Tibial artery (tissue), 4 donors: ENCODE measurements around the gene BABAM1.
A peak's percentile ranks its signal among the peaks of the same experiment; 100 is the strongest.

Experiments used
- DNase-seq, 2 donors: peaks; one replicate each; pipeline ENCODE4 v3.0.0-alpha.2; 2019
- H3K27ac ChIP-seq, 2 donors: fragments of 200-600 bp; sonication (generic) in 1 of 2; 1 replicate in 1 of 2; 2 replicates in 1 of 2; pipeline ENCODE4 v1.5.1; 2018 to 2019; ENCODE audit warnings: mild to moderate bottlenecking in 1 of 2
- H3K27me3 ChIP-seq, 2 donors: fragments of 200-600 bp; sonication (generic) in 1 of 2; one replicate each; pipeline versions ENCODE4 v1.5.1 to v1.6.0; 2016 to 2019
- H3K36me3 ChIP-seq, 3 donors: fragments of 200-600 bp; sonication (generic) in 2 of 3; one replicate each; pipeline ENCODE4 v1.5.1; 2016 to 2019; ENCODE audit warnings: mild to moderate bottlenecking in 2 of 3
- H3K4me1 ChIP-seq, 4 donors: fragments of 200-600 bp; sonication (generic) in 2 of 4; 1 replicate in 3 of 4; 2 replicates in 1 of 4; pipeline ENCODE4 v1.5.1; 2016 to 2019
- H3K4me3 ChIP-seq, 2 donors: fragments of 200-600 bp; sonication (generic) in 1 of 2; 1 replicate in 1 of 2; 2 replicates in 1 of 2; pipeline ENCODE4 v1.5.1; 2018 to 2019; ENCODE audit warnings: mild to moderate bottlenecking in 2 of 2
- H3K9me3 ChIP-seq, 3 donors: fragments of 200-600 bp; sonication (generic) in 1 of 3; one replicate each; pipeline ENCODE4 v1.5.1; 2016 to 2019
- intact Hi-C: fragments of 100-400 bp; cut with DNase I; formaldehyde crosslinking; loops from one replicate; pipeline ENCODE4 v1.15.0; 2023; ENCODE audit warnings: low total_unique reads
- TF ChIP-seq, protein P1 (sequence below), 2 experiments: fragments of 200-600 bp in 1 of 2; fragments of 450-650 bp in 1 of 2; IDR thresholded peaks; one replicate each; pipeline ENCODE4 v1.5.1; 2017 to 2019; ENCODE audit warnings: antibody characterized with exemption in 2 of 2, mild to moderate bottlenecking in 1 of 2, moderate library complexity in 1 of 2

BABAM1 gene

DNA sequence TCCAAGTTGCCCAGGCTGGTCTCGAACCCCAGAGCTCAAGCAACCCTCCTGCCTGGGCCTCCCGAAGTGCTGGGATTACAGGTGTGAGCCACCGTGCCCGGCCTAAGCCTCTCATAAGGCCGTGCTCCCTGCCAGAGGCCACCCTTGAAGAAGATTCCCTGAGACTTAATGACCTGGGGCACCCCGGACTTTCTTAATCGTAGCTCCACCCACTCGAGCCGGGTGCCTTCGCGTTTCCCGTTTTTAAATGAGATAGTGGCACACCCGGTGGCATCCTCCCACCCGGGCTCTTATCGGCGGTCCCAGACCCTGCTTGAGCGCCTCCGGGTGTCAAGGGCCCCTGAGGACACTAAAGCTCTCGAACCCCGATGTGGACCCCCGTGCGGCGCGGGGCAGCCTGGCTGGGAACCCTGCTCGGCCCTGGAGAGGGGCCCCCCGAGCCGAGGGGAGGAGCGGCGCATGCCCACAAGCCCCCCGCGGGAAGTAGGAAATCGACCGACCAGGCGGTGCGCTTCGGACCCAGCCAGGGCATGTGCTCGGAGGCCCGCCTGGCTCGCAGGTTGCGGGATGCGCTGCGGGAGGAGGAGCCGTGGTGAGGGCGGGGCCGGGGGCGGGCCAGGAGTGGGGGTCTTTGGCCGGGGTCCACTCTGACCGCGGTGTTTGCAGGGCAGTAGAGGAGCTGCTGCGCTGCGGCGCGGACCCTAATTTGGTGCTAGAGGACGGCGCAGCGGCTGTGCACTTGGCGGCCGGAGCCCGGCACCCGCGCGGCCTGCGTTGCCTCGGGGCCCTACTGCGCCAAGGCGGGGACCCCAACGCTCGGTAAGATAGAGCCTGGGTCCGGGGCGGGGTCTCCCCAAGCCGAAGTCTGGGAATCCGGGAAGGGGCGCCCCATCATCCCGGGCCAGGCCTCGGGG is 14.4 kb downstream of the BABAM1 start, which contains the start of gene ANKLE1:
Gene ANKLE1, plus strand, starts transcription at position 511 of the 914 bp plus-strand sequence. Its CDS starts 20 bp downstream, at position 531.
- DNase-seq, result no peak
- H3K27me3 ChIP-seq, result peaks cover 4 to 29% of the 10 kb centered on the region in 2 donors
- no peak within 1 kb of the TSS for H3K27ac ChIP-seq
- peaks cover 12 to 27% (median 22%) of the 10 kb centered on the region in 3 donors for H3K36me3 ChIP-seq
- H3K4me3 ChIP-seq, result peak within 1 kb of the TSS; percentile 19 to 41
- TF ChIP-seq, protein P1, sequence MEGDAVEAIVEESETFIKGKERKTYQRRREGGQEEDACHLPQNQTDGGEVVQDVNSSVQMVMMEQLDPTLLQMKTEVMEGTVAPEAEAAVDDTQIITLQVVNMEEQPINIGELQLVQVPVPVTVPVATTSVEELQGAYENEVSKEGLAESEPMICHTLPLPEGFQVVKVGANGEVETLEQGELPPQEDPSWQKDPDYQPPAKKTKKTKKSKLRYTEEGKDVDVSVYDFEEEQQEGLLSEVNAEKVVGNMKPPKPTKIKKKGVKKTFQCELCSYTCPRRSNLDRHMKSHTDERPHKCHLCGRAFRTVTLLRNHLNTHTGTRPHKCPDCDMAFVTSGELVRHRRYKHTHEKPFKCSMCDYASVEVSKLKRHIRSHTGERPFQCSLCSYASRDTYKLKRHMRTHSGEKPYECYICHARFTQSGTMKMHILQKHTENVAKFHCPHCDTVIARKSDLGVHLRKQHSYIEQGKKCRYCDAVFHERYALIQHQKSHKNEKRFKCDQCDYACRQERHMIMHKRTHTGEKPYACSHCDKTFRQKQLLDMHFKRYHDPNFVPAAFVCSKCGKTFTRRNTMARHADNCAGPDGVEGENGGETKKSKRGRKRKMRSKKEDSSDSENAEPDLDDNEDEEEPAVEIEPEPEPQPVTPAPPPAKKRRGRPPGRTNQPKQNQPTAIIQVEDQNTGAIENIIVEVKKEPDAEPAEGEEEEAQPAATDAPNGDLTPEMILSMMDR (IDR thresholded peaks at IDR 0.05), result no peak
- no peaks in the 10 kb centered on the region for H3K9me3 ChIP-seq
- intact Hi-C loops, result loop anchor here (2.0 to 5.0 kb wide), 2 partner anchors 74 to 215 kb away; no protein-coding TSS in a partner anchor
- peaks cover 0 to 17% (median 15%) of the 10 kb centered on the region in 4 donors for H3K4me1 ChIP-seq

DNA sequence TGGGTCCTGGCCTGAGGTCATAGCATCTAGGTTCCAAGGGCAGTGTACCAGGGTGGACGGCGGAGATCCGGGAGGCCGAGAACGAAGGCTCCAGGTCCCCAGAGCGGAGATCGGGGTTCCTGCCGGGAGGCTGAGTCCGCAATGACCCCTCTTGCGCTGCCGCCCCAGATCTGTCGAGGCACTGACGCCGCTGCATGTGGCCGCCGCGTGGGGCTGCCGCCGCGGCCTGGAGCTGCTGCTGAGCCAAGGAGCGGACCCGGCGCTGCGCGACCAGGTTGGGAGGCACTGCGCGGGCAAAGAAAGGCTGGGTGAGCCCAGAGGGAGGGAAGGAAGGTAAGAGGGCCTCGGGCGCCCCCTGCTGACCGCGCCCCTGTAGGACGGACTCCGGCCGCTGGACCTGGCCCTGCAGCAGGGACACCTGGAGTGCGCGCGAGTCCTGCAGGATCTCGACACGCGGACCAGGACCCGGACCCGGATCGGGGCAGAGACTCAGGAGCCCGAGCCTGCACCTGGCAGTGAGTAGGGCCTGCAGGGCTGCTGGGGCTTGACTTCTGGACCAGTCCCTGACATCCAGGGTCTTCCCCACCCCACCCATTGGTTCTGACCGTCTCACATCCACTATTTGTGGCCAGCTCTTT is 15.4 kb downstream of the BABAM1 start:
- Histone ChIP-seq H3K4me3 (peak overlapping the region in 1 of 2 donors; percentile 41), H3K4me1 (peaks cover 0 to 17% (median 15%) of the 10 kb centered on the region in 4 donors), H3K27me3 (peaks cover 4 to 29% of the 10 kb centered on the region in 2 donors), H3K27ac (no peak overlapping the region), H3K9me3 (no peaks in the 10 kb centered on the region), H3K36me3 (peaks cover 5 to 18% (median 12%) of the 10 kb centered on the region in 3 donors)
- peak; percentile 76 to 86 for DNase-seq
- intact Hi-C loops, result loop anchor here (2.0 to 5.0 kb wide), 2 partner anchors 75 to 216 kb away; no protein-coding TSS in a partner anchor
- TF ChIP-seq, protein P1 (IDR thresholded peaks at IDR 0.05), result peak; percentile 91 to 95

- Histone ChIP-seq H3K27ac (no peak overlapping the region), H3K4me3 (no peak overlapping the region), H3K27me3 (peaks cover 4 to 29% of the 10 kb centered on the region in 2 donors), H3K36me3 (peaks cover 0 to 8% (median 6%) of the 10 kb centered on the region in 3 donors), H3K9me3 (no peaks in the 10 kb centered on the region), H3K4me1 (peaks cover 0 to 17% (median 15%) of the 10 kb centered on the region in 4 donors)
- no peak for DNase-seq
- TF ChIP-seq, protein P1 (IDR thresholded peaks at IDR 0.05), result no peak
- intact Hi-C loops, result loop anchor here (2.0 to 5.0 kb wide), 2 partner anchors 76 to 217 kb away; no protein-coding TSS in a partner anchor
Measured at GRCh38 chr19:17283504-17283996, 16.3 kb downstream of the BABAM1 start.

DNA sequence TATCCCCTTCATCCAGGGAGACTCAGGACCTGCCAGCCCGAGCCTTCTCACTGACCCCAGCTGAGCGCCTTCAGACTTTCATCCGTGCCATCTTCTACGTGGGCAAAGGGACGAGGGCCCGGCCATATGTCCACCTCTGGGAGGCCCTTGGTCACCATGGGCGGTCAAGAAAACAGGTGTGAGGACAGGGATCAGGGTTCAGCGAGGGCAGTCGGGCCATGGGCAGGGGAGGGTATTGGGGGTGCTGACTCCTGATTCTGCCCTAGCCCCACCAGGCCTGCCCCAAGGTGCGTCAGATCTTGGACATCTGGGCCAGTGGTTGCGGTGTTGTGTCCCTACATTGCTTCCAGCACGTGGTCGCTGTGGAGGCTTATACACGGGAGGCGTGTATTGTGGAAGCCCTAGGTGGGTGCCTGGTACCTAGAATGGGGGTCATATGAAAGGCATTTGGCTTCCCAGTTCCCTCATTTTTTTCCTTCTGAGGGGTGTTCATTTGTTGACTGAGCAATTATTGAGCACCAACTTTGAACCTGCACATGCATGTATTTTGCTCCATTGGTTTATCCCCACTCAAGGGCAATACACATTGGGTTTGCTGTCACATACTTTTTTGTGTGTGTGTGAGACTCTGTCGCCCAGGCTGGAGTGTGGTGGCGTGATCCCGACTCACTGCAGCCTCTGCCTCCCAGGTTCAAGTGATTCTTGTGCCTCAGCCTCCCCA is 18.3 kb downstream of the BABAM1 start:
- H3K27me3 ChIP-seq, result peaks cover 4 to 35% of the 10 kb centered on the region in 2 donors
- peaks cover 0 to 21% (median 16%) of the 10 kb centered on the region in 4 donors for H3K4me1 ChIP-seq
- H3K4me3 ChIP-seq, result no peak overlapping the region
- intact Hi-C loops, result no loop called here
- H3K27ac ChIP-seq, result no peak overlapping the region
- H3K9me3 ChIP-seq, result no peaks in the 10 kb centered on the region
- no peaks in the 10 kb centered on the region for H3K36me3 ChIP-seq
- DNase-seq, result no peak
- TF ChIP-seq, protein P1 (IDR thresholded peaks at IDR 0.05), result no peak

- intact Hi-C loops, result no loop called here
- TF ChIP-seq, protein P1 (IDR thresholded peaks at IDR 0.05), result no peak
- DNase-seq, result no peak
Measured at GRCh38 chr19:17286263-17286662, 19.0 kb downstream of the BABAM1 start.

More at GRCh38 chr19:17286263-17286662, 19.0 kb downstream of the BABAM1 start:
- H3K36me3 ChIP-seq, result no peaks in the 10 kb centered on the region
- no peaks in the 10 kb centered on the region for H3K9me3 ChIP-seq
- H3K27me3 ChIP-seq, result peaks cover 4 to 31% of the 10 kb centered on the region in 2 donors
- no peak overlapping the region for H3K4me3 ChIP-seq
- H3K27ac ChIP-seq, result no peak overlapping the region
- peaks cover 0 to 21% (median 15%) of the 10 kb centered on the region in 4 donors for H3K4me1 ChIP-seq
